Suppressor macrophage treated with lipopolysaccharide for 4 hours (primary cell): ENCODE measurements around the gene RUVBL1.

Source experiments
- DNase-seq: peaks from one replicate; pipeline ENCODE4 v3.0.0-alpha.2; 2020

Gene RUVBL1

GRCh38 chr3:128131897-128132646, 8.5 kb upstream of the RUVBL1 start:
- no peak for DNase-seq

GRCh38 chr3:128128251-128128650, 4.6 kb upstream of the RUVBL1 start:
- DNase-seq: no peak

DNA sequence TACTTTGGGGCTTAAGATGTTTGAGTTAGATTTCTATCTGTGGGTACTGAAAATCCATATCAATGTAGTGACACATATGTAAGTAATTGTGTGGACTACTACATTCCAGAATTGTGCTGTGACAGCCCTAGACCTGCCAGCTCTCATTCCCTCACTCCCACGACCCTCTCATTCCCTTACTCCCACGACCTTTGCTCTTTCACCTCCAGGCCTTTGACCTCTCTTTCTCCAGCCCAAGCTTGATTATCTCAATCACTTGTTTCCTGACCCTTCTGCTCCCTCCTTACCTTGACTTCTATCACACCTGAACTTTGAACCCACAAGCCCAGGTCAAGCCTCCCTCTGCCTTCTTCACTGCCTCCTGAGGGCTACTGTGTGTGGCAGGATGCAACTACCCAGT, 3.6 kb upstream of the RUVBL1 start:
- DNase-seq: no peak

DNA sequence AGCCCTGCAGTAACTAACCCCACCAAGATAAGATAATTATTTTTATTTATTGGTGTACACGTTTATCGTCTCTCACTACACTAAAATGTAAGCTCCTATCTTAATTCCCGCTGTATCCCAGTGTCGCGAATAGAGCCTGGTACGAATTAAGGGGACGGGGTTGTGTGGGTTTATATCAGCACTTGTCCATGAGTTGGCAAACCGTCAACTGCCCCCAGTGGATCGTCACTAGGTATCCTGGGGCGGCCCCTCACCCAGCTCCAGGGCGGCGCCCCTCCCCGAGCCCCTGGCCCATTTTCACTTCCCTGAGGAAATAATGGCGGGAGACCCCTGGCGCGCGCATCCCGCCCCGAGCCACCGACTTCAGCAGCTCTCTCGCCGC, 465 bp downstream of the RUVBL1 start:
- DNase-seq: no peak

GRCh38 chr3:128122013-128122412, 1.6 kb downstream of the RUVBL1 start:
- DNase-seq: no peak

- DNase-seq: no peak
These were observed 9.5 kb downstream of the RUVBL1 start for GRCh38 chr3:128113817-128114794.

DNA sequence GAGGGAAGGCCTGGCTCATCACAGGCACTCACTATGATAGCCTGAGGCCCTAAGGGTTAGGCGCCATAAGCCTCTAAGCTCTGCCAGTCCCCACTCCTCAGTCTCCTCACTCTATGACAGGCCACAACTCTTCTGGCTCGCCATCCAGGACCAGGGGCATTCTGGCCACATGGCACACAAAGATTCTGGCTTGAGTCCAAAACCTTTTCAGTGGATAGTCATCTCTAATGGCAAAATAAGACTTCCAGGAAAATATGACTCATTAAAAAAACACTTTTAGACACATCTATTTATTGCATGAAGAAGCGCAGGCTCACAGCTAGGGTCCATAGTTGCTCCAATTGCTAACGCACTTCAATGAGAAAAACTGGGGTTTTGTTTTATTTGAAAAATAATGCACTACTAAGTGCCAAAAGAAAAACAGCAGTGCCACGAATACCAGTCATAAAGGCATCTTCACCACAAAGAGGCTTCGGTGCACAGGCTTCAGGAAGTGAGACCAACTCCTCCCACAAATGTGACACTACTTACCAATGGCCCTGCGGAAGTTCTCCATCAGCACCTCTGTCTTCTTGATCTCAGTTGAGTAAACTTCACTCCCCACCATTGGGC, 11.1 kb downstream of the RUVBL1 start:
- DNase-seq: peak; percentile 15

GRCh38 chr3:128111147-128111546, 12.5 kb downstream of the RUVBL1 start:
- DNase-seq: no peak

GRCh38 chr3:128107834-128108233, 15.8 kb downstream of the RUVBL1 start:
- no peak for DNase-seq

- DNase-seq: no peak
These were observed 20.4 kb downstream of the RUVBL1 start for GRCh38 chr3:128103136-128103676.

GRCh38 chr3:128100638-128101037, 23.0 kb downstream of the RUVBL1 start:
- no peak for DNase-seq

- DNase-seq: no peak
These were observed 23.5 kb downstream of the RUVBL1 start for GRCh38 chr3:128100161-128100560.

GRCh38 chr3:128098234-128098633, 25.4 kb downstream of the RUVBL1 start:
- no peak for DNase-seq

DNA sequence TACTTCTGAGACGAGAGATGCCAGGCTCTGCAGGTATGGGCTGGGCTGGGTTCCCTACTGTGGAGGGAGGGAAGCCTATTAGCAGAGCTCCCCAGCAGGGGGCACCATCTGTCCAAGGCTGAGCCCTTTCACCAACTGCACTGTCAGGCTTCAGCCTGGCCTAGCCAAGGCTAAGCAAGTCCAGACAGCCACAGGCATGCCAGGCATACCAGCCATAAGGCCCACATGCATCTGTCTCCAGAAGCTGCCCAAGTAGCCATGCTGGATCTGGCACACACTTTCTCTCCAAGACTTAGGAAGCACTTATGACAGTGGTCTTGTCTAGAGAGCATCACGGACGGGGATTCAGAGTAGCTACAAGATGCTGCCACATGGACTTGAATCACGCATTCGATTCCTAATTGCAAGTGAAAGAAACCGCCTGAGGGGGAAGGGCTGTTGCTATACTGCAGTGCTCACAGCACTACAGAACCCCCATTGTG, 28.3 kb downstream of the RUVBL1 start:
- DNase-seq: peak; percentile 79

- no peak for DNase-seq
These were observed 29.1 kb downstream of the RUVBL1 start for GRCh38 chr3:128094295-128095151.

DNA sequence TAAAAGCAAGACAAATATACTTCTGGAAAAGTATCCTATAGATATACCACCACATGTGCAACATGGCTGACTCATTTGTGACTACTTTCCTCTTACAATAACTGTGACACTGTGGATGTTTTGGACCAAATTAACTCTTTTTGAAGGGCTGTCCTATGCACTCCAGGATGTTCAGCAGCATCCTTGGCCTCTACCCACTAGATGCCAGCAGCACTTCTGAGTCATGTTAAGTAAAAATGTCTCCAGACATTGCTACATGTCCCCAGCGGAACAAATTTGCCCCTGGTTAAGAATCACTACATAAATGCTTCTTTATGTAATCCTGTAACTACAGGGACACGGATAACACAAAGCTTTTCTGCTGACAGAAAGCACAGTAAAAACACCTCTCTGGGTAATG, 32.0 kb downstream of the RUVBL1 start:
- no peak for DNase-seq

GRCh38 chr3:128089135-128089534, 34.5 kb downstream of the RUVBL1 start:
- DNase-seq: no peak

DNA sequence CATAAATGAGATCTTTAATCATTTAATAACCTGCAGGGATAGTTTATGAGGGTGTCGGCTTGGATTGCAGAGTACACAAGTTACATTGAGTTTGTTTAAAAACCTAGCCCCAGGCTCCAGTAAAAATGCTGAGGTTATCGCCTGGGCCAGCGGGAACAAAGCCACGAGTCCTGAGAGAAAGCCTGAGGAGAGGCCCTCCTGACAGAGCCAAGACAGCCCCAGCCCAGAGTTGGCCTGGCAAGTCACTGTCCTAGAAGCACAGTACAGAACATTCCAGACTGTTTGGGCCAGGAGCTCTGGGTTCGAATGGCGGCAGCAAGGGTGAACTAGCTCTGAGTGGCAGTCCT, 39.0 kb downstream of the RUVBL1 start:
- DNase-seq: no peak

GRCh38 chr3:128083980-128084674, 39.5 kb downstream of the RUVBL1 start:
- no peak for DNase-seq

- DNase-seq: no peak
These were observed 40.2 kb downstream of the RUVBL1 start for GRCh38 chr3:128083396-128083795.

DNA sequence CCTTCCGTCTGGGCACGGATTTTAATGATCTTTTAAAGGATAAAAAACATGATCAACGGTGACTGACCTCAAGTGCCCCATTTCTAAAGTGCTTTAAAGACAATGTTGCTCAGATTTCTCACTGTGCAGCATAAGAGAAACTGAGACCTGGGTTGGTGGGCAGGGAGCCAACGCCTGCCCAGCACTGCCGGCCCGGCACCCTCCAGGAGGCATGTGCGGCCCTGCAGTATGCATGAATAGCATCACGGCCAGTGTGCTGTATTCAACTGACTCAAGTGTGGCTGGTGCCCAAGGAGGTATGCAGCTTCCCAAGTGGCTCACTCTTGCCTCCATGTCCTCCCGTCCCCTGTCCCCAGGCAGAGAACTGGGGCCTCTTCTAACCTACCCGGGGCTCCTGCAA, 41.1 kb downstream of the RUVBL1 start:
- no peak for DNase-seq

GRCh38 chr3:128081846-128082245, 41.8 kb downstream of the RUVBL1 start:
- peak; percentile 27 for DNase-seq
